GM04504 (cell line): ENCODE measurements around the gene CCDC18.
"Not testable (repeated sequence)": the region's sequence is repeated elsewhere in the genome, so short reads cannot be mapped to it uniquely, and the experiment has no call there.

Experiments used
- DNase-seq: peaks from one replicate; pipeline ENCODE4 v3.0.0-alpha.2; 2012; ENCODE audit warnings: low read depth

CCDC18 gene, protein sequence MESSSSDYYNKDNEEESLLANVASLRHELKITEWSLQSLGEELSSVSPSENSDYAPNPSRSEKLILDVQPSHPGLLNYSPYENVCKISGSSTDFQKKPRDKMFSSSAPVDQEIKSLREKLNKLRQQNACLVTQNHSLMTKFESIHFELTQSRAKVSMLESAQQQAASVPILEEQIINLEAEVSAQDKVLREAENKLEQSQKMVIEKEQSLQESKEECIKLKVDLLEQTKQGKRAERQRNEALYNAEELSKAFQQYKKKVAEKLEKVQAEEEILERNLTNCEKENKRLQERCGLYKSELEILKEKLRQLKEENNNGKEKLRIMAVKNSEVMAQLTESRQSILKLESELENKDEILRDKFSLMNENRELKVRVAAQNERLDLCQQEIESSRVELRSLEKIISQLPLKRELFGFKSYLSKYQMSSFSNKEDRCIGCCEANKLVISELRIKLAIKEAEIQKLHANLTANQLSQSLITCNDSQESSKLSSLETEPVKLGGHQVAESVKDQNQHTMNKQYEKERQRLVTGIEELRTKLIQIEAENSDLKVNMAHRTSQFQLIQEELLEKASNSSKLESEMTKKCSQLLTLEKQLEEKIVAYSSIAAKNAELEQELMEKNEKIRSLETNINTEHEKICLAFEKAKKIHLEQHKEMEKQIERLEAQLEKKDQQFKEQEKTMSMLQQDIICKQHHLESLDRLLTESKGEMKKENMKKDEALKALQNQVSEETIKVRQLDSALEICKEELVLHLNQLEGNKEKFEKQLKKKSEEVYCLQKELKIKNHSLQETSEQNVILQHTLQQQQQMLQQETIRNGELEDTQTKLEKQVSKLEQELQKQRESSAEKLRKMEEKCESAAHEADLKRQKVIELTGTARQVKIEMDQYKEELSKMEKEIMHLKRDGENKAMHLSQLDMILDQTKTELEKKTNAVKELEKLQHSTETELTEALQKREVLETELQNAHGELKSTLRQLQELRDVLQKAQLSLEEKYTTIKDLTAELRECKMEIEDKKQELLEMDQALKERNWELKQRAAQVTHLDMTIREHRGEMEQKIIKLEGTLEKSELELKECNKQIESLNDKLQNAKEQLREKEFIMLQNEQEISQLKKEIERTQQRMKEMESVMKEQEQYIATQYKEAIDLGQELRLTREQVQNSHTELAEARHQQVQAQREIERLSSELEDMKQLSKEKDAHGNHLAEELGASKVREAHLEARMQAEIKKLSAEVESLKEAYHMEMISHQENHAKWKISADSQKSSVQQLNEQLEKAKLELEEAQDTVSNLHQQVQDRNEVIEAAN (N-terminal part only)

DNA sequence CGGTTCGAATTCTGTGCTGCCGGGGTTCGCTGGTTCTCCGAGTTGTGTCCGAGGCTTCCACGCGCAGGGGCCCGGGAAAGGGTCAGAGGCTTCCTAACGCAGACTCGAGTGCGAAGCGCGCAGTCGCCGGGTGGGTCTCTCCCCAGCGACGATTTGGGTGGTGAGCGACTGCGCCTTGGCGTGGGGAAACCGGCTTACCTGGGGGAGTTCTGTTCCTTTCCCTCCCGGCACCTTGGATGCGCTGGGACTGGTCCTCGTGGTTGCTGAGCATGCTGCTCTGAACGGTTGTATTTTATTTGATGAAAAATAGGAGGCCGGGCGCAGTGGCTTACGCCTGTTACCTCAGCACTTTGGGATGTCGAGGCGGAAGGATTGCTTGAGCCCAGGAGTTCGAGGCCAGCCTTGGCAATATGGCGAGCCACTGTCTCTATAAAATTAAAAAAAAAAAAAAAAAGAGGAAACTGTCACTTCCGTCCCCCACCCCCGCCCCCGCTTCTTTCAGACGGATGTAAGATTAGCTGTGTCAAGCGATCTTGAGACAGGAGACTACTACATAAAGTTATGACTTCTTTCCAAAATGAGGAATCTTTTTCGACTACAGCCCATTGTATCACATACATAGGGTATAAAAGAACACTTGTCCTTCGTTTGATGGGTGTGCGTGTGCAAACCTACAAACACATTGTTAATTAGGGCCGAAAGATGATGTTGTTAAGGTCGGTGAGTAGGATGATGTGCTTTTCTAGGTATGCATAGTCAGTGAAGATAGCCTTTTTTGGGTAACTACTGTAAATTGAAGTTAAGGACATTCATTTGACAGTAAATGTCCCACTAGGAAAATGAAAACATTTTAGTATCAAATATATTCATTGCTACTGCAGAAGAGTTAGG is at the start of gene CCDC18:
Gene CCDC18 (plus strand): TSS at position 2 of the 891 bp plus-strand sequence. CDS start 2,638 bp downstream, outside the sequence.
- DNase-seq, result peak; percentile 4

GRCh38 chr1:93132638-93133037 is 47.9 kb upstream of the CCDC18 start:
- DNase-seq, result no peak

DNA sequence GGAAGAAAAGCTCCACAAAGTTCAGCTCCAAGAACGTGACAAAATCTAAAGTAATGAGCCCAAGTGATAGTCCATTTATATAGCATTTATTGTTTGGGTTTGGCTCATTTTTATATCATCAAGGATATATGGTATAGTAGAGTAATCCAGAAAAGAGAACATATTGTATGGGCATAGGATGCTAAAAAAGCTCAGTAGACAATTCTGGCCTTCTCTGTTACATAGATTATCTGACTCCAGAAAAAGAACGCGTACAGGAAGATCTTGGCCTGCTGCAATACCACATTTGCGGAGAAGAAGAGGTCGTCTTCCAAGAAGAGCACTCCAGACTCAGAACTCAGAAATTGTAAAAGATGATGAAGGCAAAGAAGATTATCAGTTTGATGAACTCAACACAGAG is 44.1 kb upstream of the CCDC18 start:
- DNase-seq, result no peak

DNA sequence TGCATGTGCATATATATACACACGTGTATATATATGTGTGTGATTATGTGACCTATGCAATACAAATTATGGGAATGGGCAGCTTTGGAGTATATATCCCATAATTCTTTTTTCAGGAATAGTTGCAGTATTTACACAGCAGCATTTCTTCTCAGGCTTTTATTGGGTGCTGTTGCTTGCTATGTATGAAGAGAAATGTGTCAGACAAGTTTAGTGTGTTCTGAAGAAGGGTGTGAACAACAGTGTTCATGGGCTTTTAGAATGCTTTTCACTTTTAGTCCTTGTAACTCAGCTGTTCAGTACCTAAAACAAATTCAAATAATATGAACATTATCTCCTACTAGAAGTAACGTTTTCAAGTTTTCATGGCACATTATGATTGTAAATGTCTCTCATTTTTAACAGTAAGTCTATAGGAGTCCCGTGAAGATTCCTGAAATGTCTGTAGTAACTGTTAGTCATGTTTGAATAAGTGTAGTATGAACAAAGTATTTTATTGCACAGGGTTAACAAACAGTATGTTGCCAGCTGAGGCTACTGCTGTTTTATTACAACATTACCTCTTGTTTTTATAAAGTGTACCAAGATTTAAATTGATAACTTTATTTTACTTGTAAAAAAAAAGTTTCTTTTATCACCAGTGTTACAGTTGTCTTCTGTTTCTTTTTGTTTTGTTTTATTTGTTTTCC is 42.8 kb upstream of the CCDC18 start:
- no peak for DNase-seq

- DNase-seq, result no peak
These were observed 40.4 kb upstream of the CCDC18 start for GRCh38 chr1:93140106-93140505.

DNA sequence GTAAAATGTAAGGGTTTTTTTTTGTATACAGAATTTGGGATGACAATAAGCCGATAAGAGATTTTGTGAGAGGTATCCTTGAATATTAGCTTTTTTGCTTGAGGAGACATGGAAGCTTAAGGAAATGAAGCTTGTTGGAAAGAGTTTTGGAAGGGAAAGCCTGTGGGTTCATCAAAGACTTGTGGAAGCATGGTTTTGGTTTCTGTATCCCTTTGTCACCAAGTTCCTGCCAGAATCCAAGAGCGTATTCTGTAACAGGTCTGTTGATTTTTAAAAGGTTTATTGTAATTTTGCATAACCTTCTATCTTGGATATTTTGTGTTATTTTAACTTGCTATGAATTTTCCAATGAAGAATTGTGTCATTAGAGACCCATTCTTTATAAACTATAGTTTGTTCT is 38.4 kb upstream of the CCDC18 start:
- no peak for DNase-seq

GRCh38 chr1:93143136-93143535 is 37.4 kb upstream of the CCDC18 start:
- no peak for DNase-seq

GRCh38 chr1:93143769-93144168 is 36.8 kb upstream of the CCDC18 start:
- DNase-seq, result no peak

DNA sequence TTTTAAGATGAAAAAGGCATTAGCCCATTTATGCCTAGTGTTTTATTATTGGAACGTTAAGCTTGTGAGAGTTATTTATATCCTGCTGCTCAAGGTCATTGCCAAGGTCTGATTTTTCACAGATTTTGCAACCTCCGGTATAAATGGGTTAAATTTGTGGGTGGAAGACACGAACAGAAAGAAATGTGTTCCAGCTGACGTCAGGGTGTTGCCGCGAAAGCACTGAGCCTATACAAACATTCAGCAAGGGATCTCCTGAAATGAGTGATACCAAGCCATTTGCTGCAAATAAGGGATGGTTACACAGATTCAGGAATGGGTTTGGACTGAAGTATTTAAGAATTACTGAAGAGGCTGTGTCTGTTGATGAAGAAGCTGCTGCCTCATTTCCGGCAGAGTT is 32.5 kb upstream of the CCDC18 start:
- peak; percentile 7 for DNase-seq

DNA sequence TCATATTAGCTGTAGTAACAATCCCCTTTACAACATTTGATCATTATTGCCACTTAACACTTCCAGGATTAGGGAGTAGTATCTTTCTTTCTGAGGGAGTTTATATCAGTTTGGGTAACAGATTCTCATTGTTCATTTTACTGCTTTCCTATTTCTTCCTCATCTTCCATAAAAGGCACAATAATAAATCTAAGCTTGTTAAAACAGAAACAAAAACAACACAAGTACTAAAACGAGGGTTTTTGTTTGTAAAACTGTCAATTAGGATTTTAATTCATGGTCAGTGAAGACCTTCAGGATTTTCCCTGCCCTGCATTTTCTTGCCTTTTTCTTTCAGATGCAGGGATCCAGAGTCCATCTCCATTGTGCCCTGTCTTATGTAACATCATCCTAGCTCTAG is 29.8 kb upstream of the CCDC18 start:
- no peak for DNase-seq

DNA sequence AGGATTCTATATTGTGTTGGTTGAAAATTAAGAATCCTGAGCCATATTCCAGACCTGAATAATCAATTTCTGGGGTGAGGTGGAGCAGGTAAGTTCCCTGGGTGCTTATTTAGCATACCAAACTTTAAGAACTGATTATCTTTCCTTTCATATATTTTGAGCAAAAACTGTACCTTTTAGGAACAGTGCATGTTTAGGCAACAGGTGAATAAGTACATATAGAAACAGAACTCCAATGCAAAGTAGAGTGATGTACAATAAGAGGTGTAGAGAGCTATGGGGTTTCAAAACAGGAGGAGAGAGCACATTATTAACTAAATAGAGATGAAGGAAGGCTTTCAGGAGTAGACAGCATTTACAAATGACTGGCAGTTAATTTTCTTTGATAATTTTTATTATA is 29.1 kb upstream of the CCDC18 start:
- DNase-seq, result no peak

GRCh38 chr1:93152835-93153234 is 27.7 kb upstream of the CCDC18 start:
- no peak for DNase-seq

- no peak for DNase-seq
These were observed 25.6 kb upstream of the CCDC18 start for GRCh38 chr1:93154898-93155297.

GRCh38 chr1:93155335-93155734 is 25.2 kb upstream of the CCDC18 start:
- DNase-seq, result no peak

DNA sequence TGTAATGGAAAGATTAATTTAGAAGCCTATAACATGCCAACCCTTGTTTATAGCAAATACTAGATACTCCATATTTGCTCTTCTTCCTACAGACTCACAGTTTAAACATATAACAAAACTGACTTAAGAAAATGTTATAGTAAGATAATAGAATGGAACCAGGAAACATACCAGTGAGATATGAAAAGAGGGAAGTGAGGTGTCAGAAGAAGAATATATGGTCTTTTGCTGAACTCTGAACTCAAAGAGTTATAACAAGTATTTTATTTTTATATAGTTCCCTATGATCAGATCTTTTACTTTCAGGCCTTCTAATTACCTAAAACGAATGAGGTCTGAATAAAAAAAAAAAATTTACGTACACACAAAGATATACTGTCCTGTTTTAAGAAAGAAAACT is 21.2 kb upstream of the CCDC18 start:
- DNase-seq, result no peak

GRCh38 chr1:93163314-93163713 is 17.2 kb upstream of the CCDC18 start:
- DNase-seq, result not testable (repeated sequence)

GRCh38 chr1:93164816-93165215 is 15.7 kb upstream of the CCDC18 start:
- DNase-seq, result no peak

DNA sequence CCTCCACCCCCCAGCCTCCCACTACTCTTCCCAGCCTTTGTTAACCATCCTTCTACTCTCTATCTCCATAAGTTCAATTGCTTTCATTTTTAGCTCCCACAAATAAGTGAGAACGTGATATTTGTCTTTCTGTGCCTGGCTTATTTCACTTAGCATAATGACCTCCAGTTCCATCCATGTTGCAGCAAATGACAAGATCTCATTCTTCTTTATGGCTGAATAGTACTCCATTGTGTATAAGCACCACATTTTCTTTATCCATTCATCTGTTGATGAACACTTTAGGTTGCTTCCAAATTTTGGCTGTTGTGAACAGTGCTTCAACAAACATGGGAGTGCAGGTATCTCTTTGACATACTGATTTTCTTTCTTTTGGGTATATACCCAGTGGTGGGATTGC is 14.6 kb upstream of the CCDC18 start:
- not testable (repeated sequence) for DNase-seq

GRCh38 chr1:93167006-93167405 is 13.5 kb upstream of the CCDC18 start:
- DNase-seq, result no peak

GRCh38 chr1:93170141-93170678 is 10.3 kb upstream of the CCDC18 start:
- DNase-seq, result not testable (repeated sequence)
